Right atrium auricular region (tissue), 2 donors: Measurements from ENCODE around the gene MYOM1. TPM values are rescaled to one million over a fixed set of nuclear protein-coding genes. Genes with fewer than 3 reads are reported as not detected.
"Not testable (repeated sequence)": the region's sequence is repeated elsewhere in the genome, so short reads cannot be mapped to it uniquely, and the experiment has no call there.

ENCODE experiments used
- DNase-seq: peaks from one replicate; pipeline ENCODE4 v3.0.0-alpha.2; 2019; ENCODE audit warnings: low spot score
- H3K27ac ChIP-seq, 2 donors: fragments of 200-600 bp; sonication (generic); 1 replicate in 1 of 2; 2 replicates in 1 of 2; pipeline ENCODE4 v1.5.1; 2016 to 2019
- H3K27me3 ChIP-seq, 2 donors: fragments of 200-600 bp; sonication (generic); one replicate each; pipeline versions ENCODE4 v1.5.1 to v1.6.0; 2017 to 2019
- H3K36me3 ChIP-seq: fragments of 200-600 bp; sonication (generic); one replicate; pipeline ENCODE4 v1.5.1; 2016
- H3K4me1 ChIP-seq, 2 donors: fragments of 200-600 bp; sonication (generic); one replicate each; pipeline versions ENCODE4 v1.5.1 to v1.6.0; 2017 to 2019
- H3K4me3 ChIP-seq, 2 donors: fragments of 200-600 bp; sonication (generic); 1 replicate in 1 of 2; 2 replicates in 1 of 2; pipeline ENCODE4 v1.5.1; 2017 to 2019; ENCODE audit warnings: mild to moderate bottlenecking in 1 of 2, moderate library complexity in 1 of 2
- H3K9me3 ChIP-seq, 2 donors: fragments of 200-600 bp; sonication (generic); one replicate each; pipeline ENCODE4 v1.5.1; 2019
- CTCF ChIP-seq, 2 donors: fragments of 200-600 bp; sonication (generic); IDR thresholded peaks; one replicate each; pipeline ENCODE4 v1.5.1; 2019; ENCODE audit warnings: antibody characterized with exemption in 2 of 2
- total RNA-seq, 2 donors: library from RNA; depleted of rRNA; stranded (reverse); fragments of >200 nt; gene quantifications; one replicate each; pipeline ENCODE4 v1.1.0, GENCODE V29; 2016

Gene MYOM1
- total RNA-seq, 2 donors from 2014 or later, result 357 to 410 TPM

GRCh38 chr18:3207565-3207964 lies 12.2 kb downstream of the MYOM1 start:
- DNase-seq, result no peak
- peaks cover 0 to 37% of the 10 kb centered on the region in 2 donors for H3K4me1 ChIP-seq
- no peak overlapping the region for H3K4me3 ChIP-seq
- TF ChIP-seq CTCF (IDR thresholded peaks at IDR 0.05), result no peak
- no peaks in the 10 kb centered on the region for H3K27me3 ChIP-seq
- H3K9me3 ChIP-seq, result peaks cover 0 to 5% of the 10 kb centered on the region in 2 donors
- peaks cover 45% of the 10 kb centered on the region for H3K36me3 ChIP-seq
- peak overlapping the region; percentile 27 to 55 for H3K27ac ChIP-seq

GRCh38 chr18:3205239-3205638 lies 14.5 kb downstream of the MYOM1 start:
- Histone ChIP-seq H3K4me1 (peaks cover 0 to 20% of the 10 kb centered on the region in 2 donors), H3K27ac (no peak overlapping the region), H3K27me3 (no peaks in the 10 kb centered on the region), H3K36me3 (peaks cover 25% of the 10 kb centered on the region), H3K4me3 (no peak overlapping the region), H3K9me3 (peaks cover 0 to 10% of the 10 kb centered on the region in 2 donors)
- TF ChIP-seq CTCF (IDR thresholded peaks at IDR 0.05), result no peak
- DNase-seq, result no peak

- TF ChIP-seq CTCF (IDR thresholded peaks at IDR 0.05), result no peak
- no peak overlapping the region for H3K27ac ChIP-seq
- H3K9me3 ChIP-seq, result peaks cover 0 to 10% of the 10 kb centered on the region in 2 donors
- peaks cover 0 to 23% of the 10 kb centered on the region in 2 donors for H3K4me1 ChIP-seq
- no peaks in the 10 kb centered on the region for H3K36me3 ChIP-seq
- no peaks in the 10 kb centered on the region for H3K27me3 ChIP-seq
- H3K4me3 ChIP-seq, result no peak overlapping the region
- DNase-seq, result no peak
These were observed 19.7 kb downstream of the MYOM1 start for GRCh38 chr18:3199942-3200645.

- DNase-seq, H3K27me3 ChIP-seq, H3K4me3 ChIP-seq, H3K27ac ChIP-seq, H3K36me3 ChIP-seq: not testable (repeated sequence)
- H3K4me1 ChIP-seq, result peaks cover 0 to 30% of the 10 kb centered on the region in 2 donors
- H3K9me3 ChIP-seq, result peaks cover 0 to 10% of the 10 kb centered on the region in 2 donors
These were observed 21.4 kb downstream of the MYOM1 start for GRCh38 chr18:3198260-3198860.

GRCh38 chr18:3194947-3195612 lies 24.7 kb downstream of the MYOM1 start:
- H3K4me3 ChIP-seq, result no peak overlapping the region
- H3K9me3 ChIP-seq, result no peaks in the 10 kb centered on the region
- TF ChIP-seq CTCF (IDR thresholded peaks at IDR 0.05), result no peak
- H3K27me3 ChIP-seq, result no peaks in the 10 kb centered on the region
- H3K27ac ChIP-seq, result peak overlapping the region; percentile 1 to 41
- no peak for DNase-seq
- H3K4me1 ChIP-seq, result peaks cover 0 to 40% of the 10 kb centered on the region in 2 donors
- peaks cover 28% of the 10 kb centered on the region for H3K36me3 ChIP-seq

GRCh38 chr18:3193331-3193730 lies 26.4 kb downstream of the MYOM1 start:
- TF ChIP-seq CTCF (IDR thresholded peaks at IDR 0.05), result no peak
- Histone ChIP-seq H3K4me3 (no peak overlapping the region), H3K36me3 (peaks cover 43% of the 10 kb centered on the region), H3K4me1 (peaks cover 0 to 38% of the 10 kb centered on the region in 2 donors), H3K27me3 (no peaks in the 10 kb centered on the region), H3K9me3 (no peaks in the 10 kb centered on the region), H3K27ac (peak overlapping the region in 1 of 2 donors; percentile 15)
- no peak for DNase-seq
